ENCODE measurements around the gene MT1H. TPM values are rescaled to one million over a fixed set of nuclear protein-coding genes. Genes with fewer than 3 reads are reported as not detected.
"Not testable (repeated sequence)": the region's sequence is repeated elsewhere in the genome, so short reads cannot be mapped to it uniquely, and the experiment has no call there.

The MT1H gene
- total RNA-seq, 1 donor from 2014 or later = 781 TPM

GRCh38 chr16:56667581-56668571 is 1.7 kb upstream of the MT1H start, which contains the start of gene MT1G:
Gene MT1G (minus strand): TSS chr16:56668065. CDS start chr16:56667993, 72 bp downstream.
- peak within 1 kb of the TSS; percentile 53 for H3K4me3 ChIP-seq (ENCODE audit: low read depth, low read length)
- no peak for DNase-seq (ENCODE audit: low read depth)
- TF ChIP-seq CTCF (conservative IDR thresholded peaks at IDR 0.05; ENCODE audit: low read depth, low read length) = no peak

GRCh38 chr16:56669840-56670619 is 416 bp downstream of the MT1H start:
- DNase-seq (ENCODE audit: low read depth) = no peak
- peak overlapping the region; percentile 7 for H3K4me3 ChIP-seq (ENCODE audit: low read depth, low read length)
- TF ChIP-seq CTCF (conservative IDR thresholded peaks at IDR 0.05; ENCODE audit: low read depth, low read length) = no peak

GRCh38 chr16:56670620-56670934 is 963 bp downstream of the MT1H start:
- no peak for TF ChIP-seq CTCF (conservative IDR thresholded peaks at IDR 0.05; ENCODE audit: low read depth, low read length)
- DNase-seq (ENCODE audit: low read depth) = no peak
- H3K4me3 ChIP-seq (ENCODE audit: low read depth, low read length) = peak overlapping the region; percentile 7

GRCh38 chr16:56671691-56672090 is 2.1 kb downstream of the MT1H start:
- H3K4me3 ChIP-seq (ENCODE audit: low read depth, low read length); DNase-seq (ENCODE audit: low read depth): not testable (repeated sequence)

- H3K4me3 ChIP-seq (ENCODE audit: low read depth, low read length); DNase-seq (ENCODE audit: low read depth): not testable (repeated sequence)
Observed at GRCh38 chr16:56672171-56672570, 2.6 kb downstream of the MT1H start.

- no peak for DNase-seq (ENCODE audit: low read depth)
- no peak for TF ChIP-seq CTCF (conservative IDR thresholded peaks at IDR 0.05; ENCODE audit: low read depth, low read length)
- no peak overlapping the region for H3K4me3 ChIP-seq (ENCODE audit: low read depth, low read length)
Observed at GRCh38 chr16:56672761-56673536, 3.3 kb downstream of the MT1H start.

- peak; percentile 70 for TF ChIP-seq CTCF (conservative IDR thresholded peaks at IDR 0.05; ENCODE audit: low read depth, low read length)
- H3K4me3 ChIP-seq (ENCODE audit: low read depth, low read length) = no peak overlapping the region
- DNase-seq (ENCODE audit: low read depth) = no peak
Observed at GRCh38 chr16:56673921-56674320, 4.3 kb downstream of the MT1H start.

- not testable (repeated sequence) for H3K4me3 ChIP-seq (ENCODE audit: low read depth, low read length); DNase-seq (ENCODE audit: low read depth)
Observed at GRCh38 chr16:56674570-56674969, 5.0 kb downstream of the MT1H start.

Measured in epithelial cell of proximal tubule (primary cell).